ENCODE measurements around the gene BAD.

The BAD gene

DNA sequence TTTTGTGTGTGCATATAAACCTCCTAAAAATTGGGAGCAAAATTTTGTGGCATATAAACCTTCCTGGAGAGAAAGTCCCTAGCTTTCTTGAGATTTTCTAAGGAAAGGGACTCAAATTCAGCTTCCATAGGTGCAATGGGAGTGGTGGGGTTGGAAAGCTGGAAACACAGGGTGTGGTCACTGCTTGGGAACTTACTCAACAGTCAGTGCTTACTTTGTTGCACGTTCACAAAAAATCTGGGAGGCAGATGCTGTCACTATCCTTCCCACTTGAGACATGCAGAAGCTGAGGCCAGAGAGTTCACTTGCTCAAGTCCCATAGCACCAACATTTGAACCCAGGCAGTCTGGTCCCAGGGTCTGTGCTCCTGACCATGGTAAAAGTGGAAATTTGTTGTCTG, 11.8 kb upstream of the BAD start:
- DNase-seq = no peak

- DNase-seq = no peak
Measured at GRCh38 chr11:64295760-64296159, 11.3 kb upstream of the BAD start.

DNA sequence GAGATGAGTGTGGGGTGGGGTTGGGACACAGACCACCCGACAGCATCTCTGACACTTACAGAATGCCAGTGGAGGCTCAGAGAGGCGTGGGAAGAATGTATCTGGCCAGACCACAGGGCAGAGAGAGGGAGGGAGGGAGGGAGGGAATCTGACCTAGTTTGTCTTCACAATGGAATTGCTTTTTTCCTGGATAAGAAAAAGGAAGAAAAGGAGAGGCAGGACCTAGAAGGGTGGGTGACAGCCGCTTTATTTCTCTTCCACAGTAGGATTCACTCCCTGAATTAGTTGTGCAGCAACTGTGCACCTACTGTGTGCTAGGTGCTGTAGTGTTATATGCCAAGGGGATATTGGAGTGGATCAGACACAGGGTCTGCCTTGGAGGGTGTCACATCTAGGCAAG, 10.3 kb upstream of the BAD start:
- DNase-seq = no peak

- no peak for DNase-seq
Measured at GRCh38 chr11:64292460-64293254, 8.2 kb upstream of the BAD start.

DNA sequence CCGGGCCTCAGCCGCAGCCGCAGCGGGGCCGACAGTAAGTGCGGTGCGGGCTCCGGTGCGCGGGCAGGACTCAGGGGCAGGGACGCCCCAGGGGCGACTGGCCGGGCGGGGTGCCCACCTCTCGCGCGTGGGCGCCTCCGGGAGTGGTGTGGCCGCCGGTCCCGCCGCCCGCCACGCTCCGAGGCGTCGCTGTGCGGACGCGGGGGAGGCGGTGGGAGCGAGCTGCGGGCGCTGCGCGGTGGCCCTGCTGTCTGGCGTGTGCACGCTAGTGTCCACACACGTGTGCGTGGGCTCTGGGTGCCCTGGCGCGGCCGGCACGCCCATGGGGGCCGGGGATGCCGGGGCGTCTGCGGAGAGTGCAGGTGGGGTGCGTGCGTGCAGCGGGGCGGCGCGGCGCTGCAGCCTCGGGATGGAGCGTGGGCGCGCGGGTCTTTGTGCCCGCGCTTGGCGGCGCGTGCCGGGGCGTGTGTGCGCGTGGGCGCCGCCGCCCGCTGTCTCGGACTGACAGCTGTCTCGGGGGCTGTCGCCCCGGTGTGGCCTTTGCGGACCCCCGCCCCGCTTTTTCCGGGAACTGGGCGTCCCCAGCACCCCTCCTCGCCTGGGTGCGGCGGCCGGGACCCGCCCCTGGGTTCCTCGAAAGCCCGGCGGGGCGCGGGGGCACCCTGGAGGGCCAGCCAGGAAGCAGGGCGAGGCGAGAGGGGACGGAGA, 7.4 kb upstream of the BAD start:
- no peak for DNase-seq

DNA sequence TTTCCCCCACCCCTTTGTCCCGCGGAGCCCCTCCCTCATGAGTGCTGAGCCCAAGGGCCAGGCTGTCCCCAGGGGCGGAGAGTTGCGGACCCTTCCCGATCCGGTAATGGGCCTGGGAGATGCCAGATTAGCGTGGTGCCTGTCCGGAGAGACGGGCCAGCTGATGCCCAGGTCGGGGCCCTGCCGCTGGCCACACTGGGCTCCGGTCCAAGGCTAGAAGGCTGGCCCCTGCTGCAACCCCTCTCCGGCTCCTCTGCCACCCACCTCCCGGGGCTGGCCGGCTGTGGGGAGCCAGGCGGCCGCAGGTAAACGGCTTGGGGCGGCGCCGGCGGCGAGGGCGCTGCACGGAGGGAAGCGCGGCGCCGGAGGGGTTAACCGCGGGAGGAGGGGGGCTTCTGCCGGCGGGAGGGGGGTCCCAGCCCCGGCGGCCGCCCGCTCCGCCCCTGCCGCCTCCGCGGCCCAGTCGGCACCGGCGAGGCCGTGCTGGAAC, 6.8 kb upstream of the BAD start, which contains the start of gene KCNK4:
KCNK4 (plus strand) TSS at position 41 of the 490 bp plus-strand sequence. CDS start 1,717 bp downstream, outside the sequence.
- no peak for DNase-seq

DNA sequence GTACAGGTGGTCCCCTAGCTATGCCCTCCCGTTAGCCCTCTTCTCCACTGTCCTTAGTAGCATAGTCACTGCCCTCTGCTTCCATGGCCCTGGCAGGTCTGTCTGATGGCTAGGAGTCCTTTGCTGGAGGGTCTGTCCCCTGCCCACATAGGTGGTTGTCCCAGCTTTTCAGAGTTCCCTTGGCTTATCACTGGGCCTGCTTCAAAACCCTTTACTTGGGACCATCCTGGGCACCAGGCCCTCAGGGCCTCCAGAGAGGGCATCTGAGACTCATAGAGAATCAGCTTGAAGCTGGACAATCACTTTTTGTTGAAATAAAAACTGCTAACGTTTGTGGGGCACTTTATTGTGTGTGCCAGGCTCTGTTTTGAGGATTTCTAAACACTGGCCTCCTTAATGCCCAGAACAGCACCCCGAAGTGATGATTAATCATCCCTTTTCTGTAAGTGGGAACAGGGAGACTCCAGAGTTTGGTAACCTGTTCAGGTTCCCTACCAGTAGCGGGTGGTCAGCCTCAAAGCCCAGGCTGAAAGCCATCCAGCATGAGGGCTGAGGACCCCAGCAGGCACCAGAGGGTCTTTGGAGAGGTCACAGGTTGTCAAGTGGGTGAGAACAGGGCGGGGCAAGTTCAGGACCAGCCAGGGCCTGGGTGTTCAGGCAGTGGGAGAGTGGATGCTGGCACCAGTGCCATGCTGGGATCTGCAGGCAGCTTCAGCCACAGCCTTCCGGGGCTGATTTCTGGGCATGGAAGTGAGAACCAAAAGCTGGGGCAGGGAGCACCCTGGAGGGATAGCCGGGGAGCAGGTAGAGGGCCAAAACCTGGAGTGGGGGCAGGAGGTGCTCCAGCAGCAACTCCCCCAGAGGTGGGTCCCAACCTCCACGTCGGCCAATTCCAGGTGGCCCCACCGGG, 6.1 kb upstream of the BAD start:
- no peak for DNase-seq

DNA sequence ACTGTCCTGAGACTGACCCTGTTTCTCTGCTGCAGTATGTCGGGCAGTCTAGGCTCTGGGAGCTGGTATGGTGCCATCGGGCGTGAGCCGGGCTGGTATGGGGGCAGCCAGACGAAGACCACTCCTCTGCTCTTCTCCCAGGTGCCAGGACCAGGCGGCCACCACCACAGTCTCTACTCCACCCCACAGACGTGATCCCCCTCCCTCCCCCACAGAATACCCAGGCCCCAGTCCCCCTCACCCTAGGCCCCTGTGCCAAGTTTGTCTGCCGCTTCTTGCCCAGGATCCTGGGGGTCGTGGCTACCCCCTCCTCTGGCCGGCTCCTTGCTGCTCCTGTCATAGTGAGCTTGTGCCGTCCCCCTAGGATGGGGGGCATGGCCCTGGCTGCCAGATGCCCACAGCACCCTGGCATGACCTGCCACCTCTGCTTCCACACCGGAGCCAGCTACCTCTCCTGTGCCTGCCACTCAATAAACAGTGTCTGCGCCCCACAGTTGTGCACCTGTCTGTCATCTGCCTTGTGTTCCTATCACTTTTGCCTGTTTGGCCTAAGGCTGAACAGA, 4.6 kb upstream of the BAD start:
- DNase-seq = no peak

DNA sequence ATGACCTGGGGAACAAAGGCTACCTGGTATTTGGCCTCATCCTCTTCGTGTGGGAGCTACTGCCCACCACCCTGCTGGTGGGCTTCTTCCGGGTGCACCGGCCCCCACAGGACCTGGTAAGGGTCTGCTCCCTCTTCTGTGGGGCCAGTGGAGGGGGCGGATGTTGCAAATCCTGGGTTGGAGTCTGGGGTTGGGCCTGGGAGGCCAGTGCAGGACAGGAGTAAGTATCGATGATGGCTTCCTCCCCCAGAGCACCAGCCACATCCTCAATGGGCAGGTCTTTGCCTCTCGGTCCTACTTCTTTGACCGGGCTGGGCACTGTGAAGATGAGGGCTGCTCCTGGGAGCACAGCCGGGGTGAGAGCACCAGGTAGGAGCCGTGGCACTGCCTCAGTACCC, 3.9 kb upstream of the BAD start:
- no peak for DNase-seq

- DNase-seq = no peak
Measured at GRCh38 chr11:64287676-64288352, 3.3 kb upstream of the BAD start.

DNA sequence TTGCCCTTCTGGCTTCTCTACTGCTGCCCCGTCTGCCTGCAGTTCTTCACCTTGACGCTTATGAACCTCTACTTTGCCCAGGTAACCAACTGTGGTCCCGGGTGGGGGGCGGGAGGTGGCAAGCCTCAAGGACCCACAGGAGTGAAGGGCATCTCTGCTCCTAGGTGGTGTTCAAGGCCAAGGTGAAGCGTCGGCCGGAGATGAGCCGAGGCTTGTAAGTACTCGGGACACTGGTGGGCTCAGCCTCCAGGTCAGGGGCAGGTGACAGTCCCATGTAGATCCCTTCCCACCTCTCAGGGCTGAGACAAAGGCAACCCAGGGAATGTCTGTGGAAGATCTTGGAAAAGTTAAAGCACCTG, 2.3 kb upstream of the BAD start:
- DNase-seq = no peak

- DNase-seq = peak; percentile 48
Measured at GRCh38 chr11:64285885-64286800, 1.7 kb upstream of the BAD start.

DNA sequence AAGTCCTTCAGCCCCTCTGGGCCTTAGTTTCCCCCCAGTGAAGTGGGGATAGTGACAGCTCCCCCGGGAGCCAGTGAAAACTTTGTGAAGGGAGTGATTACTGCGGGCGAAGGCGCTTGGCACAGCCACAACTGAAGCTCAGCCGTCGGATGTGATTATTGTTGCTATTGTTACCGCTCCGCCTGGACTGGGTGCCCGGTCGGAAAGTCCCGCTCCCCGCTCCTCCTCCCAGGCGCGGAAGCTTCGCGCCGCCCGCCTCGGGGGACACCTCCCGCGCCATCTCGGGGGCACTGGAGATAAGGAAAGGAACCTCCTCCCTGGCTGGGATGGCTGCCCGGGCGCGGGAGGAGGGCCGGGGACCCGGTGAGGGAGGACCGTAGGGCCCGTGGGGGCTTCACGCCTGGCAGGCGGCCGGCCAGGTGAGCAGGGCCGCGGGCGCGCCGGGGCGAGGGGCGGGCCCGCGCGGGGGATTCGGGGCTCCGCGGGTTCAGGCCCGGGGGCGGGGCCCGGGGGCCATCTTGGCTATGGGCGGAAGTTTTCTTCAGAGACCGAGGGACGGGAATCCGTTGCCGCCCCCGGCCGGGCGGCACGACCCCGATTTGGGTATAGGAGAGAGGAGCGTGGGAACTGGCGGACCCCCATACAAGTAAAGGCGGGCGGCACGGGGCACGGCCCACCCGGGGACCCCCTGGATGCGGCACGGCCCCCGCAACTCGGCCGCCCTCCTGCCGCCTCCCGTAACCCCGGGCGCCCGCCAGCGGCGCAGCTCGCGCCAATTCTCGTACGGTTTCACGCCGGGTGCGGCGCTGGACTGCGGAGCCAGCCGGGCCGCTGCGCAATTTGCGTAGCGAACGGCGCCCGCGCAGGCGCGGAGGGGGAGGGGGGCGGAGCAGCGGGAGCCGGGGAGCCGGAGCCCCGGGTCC, 758 bp upstream of the BAD start, which contains the start of gene GPR137:
GPR137 (plus strand) TSS at position 887 of the 923 bp plus-strand sequence. CDS start 677 bp downstream, outside the sequence.
- DNase-seq = peak; percentile 72

- DNase-seq = no peak
Measured at GRCh38 chr11:64283092-64283491, 1.4 kb downstream of the BAD start.

DNA sequence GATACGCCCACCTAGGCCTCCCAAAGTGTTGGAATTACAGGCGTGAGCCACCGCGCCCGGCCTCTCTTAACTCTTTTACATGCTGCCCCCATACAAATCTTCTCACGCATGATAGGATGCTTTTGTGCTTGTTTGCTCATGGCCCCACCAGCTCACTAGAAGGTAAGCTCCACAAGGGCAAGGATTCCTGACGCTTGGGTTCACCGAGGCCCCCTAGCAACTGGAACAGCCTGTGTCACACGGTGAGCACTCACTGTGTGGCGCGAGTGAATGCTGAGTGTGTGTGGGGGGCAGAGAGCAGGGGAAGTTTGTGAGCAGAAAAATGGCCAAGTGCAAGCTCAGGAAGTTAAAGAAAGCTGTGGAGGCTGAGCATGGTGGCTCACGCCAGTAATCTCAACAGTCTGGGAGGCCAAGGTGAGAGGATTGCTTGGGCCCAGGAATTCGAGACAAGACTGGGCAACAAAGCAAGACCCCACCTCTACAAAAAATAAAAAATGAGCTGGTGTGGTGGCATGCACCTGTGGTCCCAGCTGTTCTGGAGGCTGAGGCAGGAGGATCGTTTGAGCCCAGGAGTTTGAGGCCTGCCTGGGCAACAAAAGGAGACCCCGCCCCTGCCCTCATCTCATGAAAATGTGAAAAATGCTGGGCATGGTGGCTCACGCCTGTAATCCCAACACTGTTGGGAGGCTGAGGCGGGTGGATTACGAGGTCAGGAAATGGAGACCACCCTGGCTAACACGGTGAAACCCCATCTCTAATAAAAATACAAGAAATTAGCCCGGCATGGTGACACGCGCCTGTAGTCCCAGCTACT, 2.3 kb downstream of the BAD start:
- DNase-seq = no peak

DNA sequence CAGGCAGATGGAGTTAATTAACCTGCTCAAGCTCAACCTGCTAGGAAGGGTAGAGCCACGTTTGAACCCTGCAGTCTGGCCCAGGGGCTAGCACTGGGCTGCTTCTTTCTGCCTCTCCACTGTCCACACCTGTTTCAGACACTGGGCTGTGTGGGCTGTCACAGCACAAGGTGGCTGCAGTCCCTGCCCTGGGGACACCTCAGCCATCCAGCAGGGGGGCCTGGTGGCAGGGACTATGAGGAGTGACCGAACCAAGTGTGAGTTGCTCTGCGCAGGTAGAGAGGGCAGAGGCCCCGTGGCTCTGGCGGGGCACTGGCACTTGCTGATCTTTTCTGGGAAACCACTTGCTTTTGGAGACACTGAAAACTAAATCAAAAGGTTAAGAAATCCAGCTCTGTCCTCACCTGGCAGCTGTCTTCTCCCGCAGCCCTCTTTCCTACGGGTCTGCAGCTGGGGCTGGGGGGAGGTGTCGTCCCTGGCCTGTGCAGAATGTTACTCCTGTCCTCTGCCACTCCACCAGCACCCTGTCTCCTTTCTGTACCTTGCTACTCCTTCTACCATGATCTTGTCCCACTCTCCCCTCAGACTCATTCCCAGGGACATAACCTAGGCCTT, 5.8 kb downstream of the BAD start:
- DNase-seq = no peak

DNA sequence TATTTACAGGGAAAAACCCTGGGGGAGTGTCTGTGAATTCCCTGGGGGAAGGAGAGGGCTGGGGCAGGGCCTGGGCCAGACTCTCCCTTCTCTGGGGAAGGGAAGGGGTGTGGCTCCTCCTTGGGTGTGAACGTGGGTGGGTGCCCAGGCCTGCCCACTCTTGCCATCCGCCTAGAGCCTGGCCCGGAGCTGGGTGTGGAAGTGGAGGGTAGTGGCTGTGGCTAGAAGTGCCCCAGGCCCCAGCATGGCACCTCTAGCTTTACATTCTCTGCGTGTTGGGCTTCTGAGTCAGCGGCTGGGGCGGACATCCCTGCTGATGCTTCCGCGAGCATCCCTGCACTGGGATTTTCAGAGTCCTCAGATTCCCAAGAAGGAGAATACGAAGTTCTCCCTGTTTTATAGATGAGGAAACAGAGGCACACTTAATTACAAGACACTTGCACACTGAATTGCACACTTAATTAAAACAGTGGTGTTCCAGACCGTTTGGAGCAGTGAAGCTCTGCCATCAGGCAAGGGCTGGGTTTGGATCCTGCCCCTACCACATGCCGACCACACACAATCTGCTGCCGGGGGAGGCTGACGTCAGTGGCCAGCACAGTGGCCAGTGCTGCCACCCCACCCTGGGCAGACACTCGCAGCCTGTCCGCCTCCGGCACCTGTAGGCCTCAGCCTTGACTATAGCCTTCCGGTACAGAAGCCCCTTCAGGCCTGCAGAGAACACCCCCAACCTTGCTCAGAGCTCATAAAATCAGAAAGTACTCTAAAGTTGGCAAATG, 7.6 kb downstream of the BAD start:
- no peak for DNase-seq

GRCh38 chr11:64275841-64276240, 8.6 kb downstream of the BAD start:
- DNase-seq = no peak
